Panc1 (cell line): ENCODE results near the gene PCGF3. TPM values are rescaled to one million over a fixed set of nuclear protein-coding genes. Genes with fewer than 3 reads are reported as not detected.

Experiments
- ATAC-seq: fragments of 200-7000 bp; cut with Tn5 transposase; 2 replicates; pipeline ENCODE4 v1.9.1; 2020; ENCODE audit warnings: mild to moderate bottlenecking, moderate library complexity
- BruUV-seq: library from RNA; stranded (reverse); fragments of 400-500 nt; replicated peaks from 2 replicates; lab custom pipeline; 2021; lab: Mats Ljungman, UMichigan
- CTCF ChIA-PET: fragments of 300-600 bp; sonication (Branson Sonifier 250); formaldehyde crosslinking; loops from one replicate; lab custom pipeline; 2022; ENCODE audit warnings: antibody characterized with exemption; lab: Charles Lee
- POLR2A ChIA-PET: fragments of 300-600 bp; sonication (Branson Sonifier 250); formaldehyde crosslinking; loops from one replicate; lab custom pipeline; 2022; ENCODE audit warnings: antibody characterized with exemption; lab: Charles Lee
- DNase-seq: peaks from one replicate; pipeline ENCODE4 v3.0.0-alpha.2; 2010; ENCODE audit warnings: low read depth, low spot score
- H3K27ac ChIP-seq: 2 replicates; pipeline ENCODE4 v1.5.1; 2011; ENCODE audit warnings: mild to moderate bottlenecking, low read length, inconsistent platforms
- H3K27me3 ChIP-seq: fragments of 200-500 bp; sonication (Bioruptor generic); 2 replicates; pipeline ENCODE4 v1.6.0; 2014; ENCODE audit warnings: low read length, inconsistent platforms; ENCODE audit not compliant: control insufficient read depth, insufficient read depth
- H3K36me3 ChIP-seq: fragments of 200-500 bp; sonication (Bioruptor generic); 2 replicates; pipeline ENCODE4 v1.5.1; 2014; ENCODE audit warnings: inconsistent platforms, mild to moderate bottlenecking, low read length, moderate library complexity; ENCODE audit not compliant: control insufficient read depth, insufficient read depth
- H3K4me1 ChIP-seq: 2 replicates; pipeline ENCODE4 v1.5.1; 2011; ENCODE audit warnings: inconsistent platforms, mild to moderate bottlenecking, low read length, moderate library complexity; ENCODE audit not compliant: control insufficient read depth, insufficient read depth
- H3K4me3 ChIP-seq, 2 experiments: 2 replicates each; pipeline ENCODE4 v1.5.1; 2011 to 2012; ENCODE audit warnings: low read depth in 2 of 2, low read length in 2 of 2, mild to moderate bottlenecking in 2 of 2, inconsistent platforms in 1 of 2, moderate library complexity in 1 of 2
- H3K9me3 ChIP-seq: fragments of 200-500 bp; sonication (Bioruptor generic); 2 replicates; pipeline ENCODE4 v1.5.1; 2014; ENCODE audit warnings: low read depth, mild to moderate bottlenecking, inconsistent platforms, low read length, moderate library complexity; ENCODE audit not compliant: control insufficient read depth, insufficient read depth
- POLR2AphosphoS5 ChIP-seq: IDR thresholded peaks from 2 replicates; pipeline ENCODE4 v1.6.1; 2012; ENCODE audit warnings: mild to moderate bottlenecking, low read depth, low read length, moderate library complexity
- SIN3A ChIP-seq: IDR thresholded peaks from 2 replicates; pipeline ENCODE4 v1.6.1; 2012; ENCODE audit warnings: low read depth, mild to moderate bottlenecking, low read length, moderate library complexity, borderline replicate concordance; ENCODE audit not compliant: insufficient read depth
- TCF7L2 ChIP-seq: IDR thresholded peaks from 2 replicates; pipeline ENCODE4 v1.6.1; 2011; ENCODE audit warnings: mild to moderate bottlenecking, low read depth, low read length, inconsistent platforms
- in situ Hi-C: cut with HindIII; loops from 2 replicates; pipeline ENCODE4 v1.10.0; 2016; ENCODE audit warnings: low sequenced_read_pairs, low pct_unique_long_range_greater_than_20kb
- intact Hi-C: fragments of 100-400 bp; cut with micrococcal nuclease; formaldehyde crosslinking; loops from one replicate; pipeline ENCODE4 v1.10.0; 2022; ENCODE audit not compliant: unreplicated experiment
- total RNA-seq: library from RNA; stranded (reverse); gene quantifications from one replicate; pipeline ENCODE4 v1.2.1, GENCODE V29; 2021; ENCODE audit not compliant: unreplicated experiment
- TF ChIP-seq, protein P1 (sequence below): fragments of 450-650 bp; IDR thresholded peaks from 2 replicates; pipeline ENCODE4 v1.5.1; 2017; ENCODE audit warnings: mild to moderate bottlenecking
- TF ChIP-seq, protein P2 (sequence below), 2 experiments: IDR thresholded peaks; 2 replicates each; pipeline ENCODE4 v1.6.1; 2011 to 2012; ENCODE audit warnings: low read depth in 2 of 2, control low read depth in 1 of 2, low read length in 1 of 2, mild to moderate bottlenecking in 1 of 2, moderate library complexity in 1 of 2; ENCODE audit not compliant: insufficient read depth in 1 of 2

Gene PCGF3
- total RNA-seq, 1 experiment from 2014 or later: 44.6 TPM

DNA sequence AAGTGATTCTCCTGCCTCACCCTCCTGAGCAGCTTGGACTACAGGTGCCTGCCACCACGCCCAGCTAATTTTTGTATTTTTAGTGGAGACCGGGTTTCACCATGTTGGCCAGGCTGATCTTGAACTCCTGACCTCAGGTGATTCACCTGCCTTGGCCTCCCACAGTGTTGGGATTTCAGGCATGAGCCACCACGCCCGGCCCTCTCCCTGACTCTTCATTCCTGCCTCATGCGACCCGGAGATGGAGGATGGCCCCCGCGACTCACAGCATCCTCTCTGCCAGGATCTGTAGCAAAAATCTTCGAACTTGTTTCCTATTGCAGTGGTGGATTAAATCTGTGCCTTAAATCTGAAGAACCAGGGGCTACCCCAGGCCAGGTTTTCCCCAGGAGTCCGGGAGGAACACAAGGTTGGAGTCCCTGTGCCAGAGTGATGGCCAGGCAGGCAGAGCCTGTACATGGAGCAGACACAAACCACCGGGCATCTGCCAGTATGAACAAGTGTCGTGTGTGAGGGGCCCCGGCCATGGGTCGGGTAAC is 108.7 kb downstream of the PCGF3 start:
- DNase-seq (no peak), ATAC-seq (no peak)
- in situ Hi-C loops: no loop called here
- TF ChIP-seq, protein P1, sequence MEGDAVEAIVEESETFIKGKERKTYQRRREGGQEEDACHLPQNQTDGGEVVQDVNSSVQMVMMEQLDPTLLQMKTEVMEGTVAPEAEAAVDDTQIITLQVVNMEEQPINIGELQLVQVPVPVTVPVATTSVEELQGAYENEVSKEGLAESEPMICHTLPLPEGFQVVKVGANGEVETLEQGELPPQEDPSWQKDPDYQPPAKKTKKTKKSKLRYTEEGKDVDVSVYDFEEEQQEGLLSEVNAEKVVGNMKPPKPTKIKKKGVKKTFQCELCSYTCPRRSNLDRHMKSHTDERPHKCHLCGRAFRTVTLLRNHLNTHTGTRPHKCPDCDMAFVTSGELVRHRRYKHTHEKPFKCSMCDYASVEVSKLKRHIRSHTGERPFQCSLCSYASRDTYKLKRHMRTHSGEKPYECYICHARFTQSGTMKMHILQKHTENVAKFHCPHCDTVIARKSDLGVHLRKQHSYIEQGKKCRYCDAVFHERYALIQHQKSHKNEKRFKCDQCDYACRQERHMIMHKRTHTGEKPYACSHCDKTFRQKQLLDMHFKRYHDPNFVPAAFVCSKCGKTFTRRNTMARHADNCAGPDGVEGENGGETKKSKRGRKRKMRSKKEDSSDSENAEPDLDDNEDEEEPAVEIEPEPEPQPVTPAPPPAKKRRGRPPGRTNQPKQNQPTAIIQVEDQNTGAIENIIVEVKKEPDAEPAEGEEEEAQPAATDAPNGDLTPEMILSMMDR: no peak
- no peak for TF ChIP-seq TCF7L2
- TF ChIP-seq, protein P2, sequence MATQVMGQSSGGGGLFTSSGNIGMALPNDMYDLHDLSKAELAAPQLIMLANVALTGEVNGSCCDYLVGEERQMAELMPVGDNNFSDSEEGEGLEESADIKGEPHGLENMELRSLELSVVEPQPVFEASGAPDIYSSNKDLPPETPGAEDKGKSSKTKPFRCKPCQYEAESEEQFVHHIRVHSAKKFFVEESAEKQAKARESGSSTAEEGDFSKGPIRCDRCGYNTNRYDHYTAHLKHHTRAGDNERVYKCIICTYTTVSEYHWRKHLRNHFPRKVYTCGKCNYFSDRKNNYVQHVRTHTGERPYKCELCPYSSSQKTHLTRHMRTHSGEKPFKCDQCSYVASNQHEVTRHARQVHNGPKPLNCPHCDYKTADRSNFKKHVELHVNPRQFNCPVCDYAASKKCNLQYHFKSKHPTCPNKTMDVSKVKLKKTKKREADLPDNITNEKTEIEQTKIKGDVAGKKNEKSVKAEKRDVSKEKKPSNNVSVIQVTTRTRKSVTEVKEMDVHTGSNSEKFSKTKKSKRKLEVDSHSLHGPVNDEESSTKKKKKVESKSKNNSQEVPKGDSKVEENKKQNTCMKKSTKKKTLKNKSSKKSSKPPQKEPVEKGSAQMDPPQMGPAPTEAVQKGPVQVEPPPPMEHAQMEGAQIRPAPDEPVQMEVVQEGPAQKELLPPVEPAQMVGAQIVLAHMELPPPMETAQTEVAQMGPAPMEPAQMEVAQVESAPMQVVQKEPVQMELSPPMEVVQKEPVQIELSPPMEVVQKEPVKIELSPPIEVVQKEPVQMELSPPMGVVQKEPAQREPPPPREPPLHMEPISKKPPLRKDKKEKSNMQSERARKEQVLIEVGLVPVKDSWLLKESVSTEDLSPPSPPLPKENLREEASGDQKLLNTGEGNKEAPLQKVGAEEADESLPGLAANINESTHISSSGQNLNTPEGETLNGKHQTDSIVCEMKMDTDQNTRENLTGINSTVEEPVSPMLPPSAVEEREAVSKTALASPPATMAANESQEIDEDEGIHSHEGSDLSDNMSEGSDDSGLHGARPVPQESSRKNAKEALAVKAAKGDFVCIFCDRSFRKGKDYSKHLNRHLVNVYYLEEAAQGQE (IDR thresholded peaks at IDR 0.05; ENCODE audit: insufficient read depth in 1 of 2, low read depth in 2 of 2, low read length in 1 of 2): no peak
- CTCF ChIA-PET: no interaction called here
- Histone ChIP-seq H3K36me3 (no peaks in the 10 kb centered on the region), H3K27me3 (no peaks in the 10 kb centered on the region), H3K4me3 (no peak overlapping the region), H3K27ac (no peak overlapping the region), H3K4me1 (no peaks in the 10 kb centered on the region), H3K9me3 (no peaks in the 10 kb centered on the region)
- intact Hi-C loops: no loop called here
- POLR2A ChIA-PET: no interaction called here
- no TSS peak for BruUV-seq

DNA sequence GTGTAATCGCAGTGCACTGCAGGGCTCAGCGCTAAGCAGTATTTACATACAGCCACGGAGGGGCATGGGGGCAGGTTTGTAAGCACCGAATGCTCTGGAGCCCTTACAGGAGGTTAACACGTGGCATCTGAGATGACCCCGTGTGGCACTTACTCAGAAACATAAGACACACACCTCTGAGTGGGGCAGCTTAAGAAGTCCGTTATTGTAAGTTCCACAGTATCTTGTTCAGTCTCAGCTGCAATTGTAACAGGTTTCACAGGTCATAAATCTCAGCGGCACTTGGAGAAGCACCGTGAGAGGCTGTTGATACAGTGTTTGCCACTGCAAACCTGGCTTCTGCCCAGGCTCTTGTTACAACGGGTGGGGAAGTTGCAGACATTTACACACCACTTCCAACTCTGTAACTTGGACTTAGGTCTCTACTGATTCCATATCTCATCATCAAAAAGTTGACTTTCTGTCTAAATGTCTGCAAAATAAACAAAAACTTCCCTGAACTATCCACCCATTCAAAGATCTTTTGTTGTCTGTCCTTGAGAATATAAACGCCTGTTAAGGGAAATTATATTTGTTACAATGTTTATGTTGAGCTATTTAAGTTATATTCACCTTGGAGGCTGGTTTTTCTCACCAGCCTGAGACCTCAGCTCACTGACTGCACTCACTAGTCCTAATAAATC is 110.0 kb downstream of the PCGF3 start:
- Histone ChIP-seq H3K27me3 (no peaks in the 10 kb centered on the region), H3K36me3 (no peaks in the 10 kb centered on the region), H3K9me3 (no peaks in the 10 kb centered on the region), H3K4me3 (no peak overlapping the region), H3K27ac (no peak overlapping the region), H3K4me1 (no peaks in the 10 kb centered on the region)
- TF ChIP-seq POLR2AphosphoS5 (no peak), SIN3A (no peak), TCF7L2 (no peak)
- TF ChIP-seq, protein P1: no peak
- TF ChIP-seq, protein P2 (IDR thresholded peaks at IDR 0.05; ENCODE audit: insufficient read depth in 1 of 2, low read depth in 2 of 2, low read length in 1 of 2): no peak
- ATAC-seq (no peak), DNase-seq (no peak)
- no TSS peak for BruUV-seq
- POLR2A ChIA-PET: no interaction called here
- in situ Hi-C loops (no loop called here), intact Hi-C loops (no loop called here)
- CTCF ChIA-PET: interaction anchor here (0.6 kb wide), 1 partner anchor 81 kb away, joined by 3 read pairs; no protein-coding TSS in a partner anchor
